Smooth muscle cell (in vitro differentiated cells): ENCODE measurements around the gene SPOCK1. TPM values are rescaled to one million over a fixed set of nuclear protein-coding genes. Genes with fewer than 3 reads are reported as not detected.

ENCODE experiments used
- DNase-seq: peaks from one replicate; lab custom pipeline; 2025; ENCODE audit not compliant: unreplicated experiment; lab: John Stamatoyannopoulos, UW
- H2AFZ ChIP-seq: fragments of 200-600 bp; sonication (generic); 2 replicates; pipeline ENCODE4 v1.6.0; 2016; ENCODE audit warnings: antibody characterized with exemption, low read depth, mild to moderate bottlenecking
- H3F3A ChIP-seq: fragments of 200-600 bp; sonication (generic); 2 replicates; pipeline ENCODE4 v1.6.0; 2017; ENCODE audit warnings: antibody characterized with exemption, low read depth
- H3K27ac ChIP-seq: fragments of 200-600 bp; sonication (generic); 2 replicates; pipeline ENCODE4 v1.5.1; 2016; ENCODE audit warnings: low read depth, mild to moderate bottlenecking
- H3K27me3 ChIP-seq: fragments of 200-600 bp; sonication (generic); 2 replicates; pipeline ENCODE4 v1.6.1; 2016; ENCODE audit warnings: low read depth, mild to moderate bottlenecking
- H3K36me3 ChIP-seq: fragments of 200-600 bp; sonication (generic); 2 replicates; pipeline ENCODE4 v1.5.1; 2016; ENCODE audit warnings: low read depth
- H3K4me1 ChIP-seq: fragments of 200-600 bp; sonication (generic); 2 replicates; pipeline ENCODE4 v1.5.1; 2016; ENCODE audit warnings: low read depth
- H3K4me2 ChIP-seq: fragments of 200-600 bp; sonication (generic); 2 replicates; pipeline ENCODE4 v1.6.0; 2016; ENCODE audit warnings: mild to moderate bottlenecking
- H3K4me3 ChIP-seq: fragments of 200-600 bp; sonication (generic); 2 replicates; pipeline ENCODE4 v1.5.1; 2016; ENCODE audit warnings: mild to moderate bottlenecking
- H3K79me2 ChIP-seq: fragments of 200-600 bp; sonication (generic); 2 replicates; pipeline ENCODE4 v1.6.0; 2016; ENCODE audit warnings: low read depth, mild to moderate bottlenecking
- H3K9ac ChIP-seq: fragments of 200-600 bp; sonication (generic); 2 replicates; pipeline ENCODE4 v1.6.0; 2016; ENCODE audit warnings: low read depth
- H3K9me3 ChIP-seq: fragments of 200-600 bp; sonication (generic); replicated peaks from 2 replicates; pipeline ENCODE4 v1.5.1; 2016; ENCODE audit warnings: low read depth
- H4K20me1 ChIP-seq: fragments of 200-600 bp; sonication (generic); 2 replicates; pipeline ENCODE4 v1.6.0; 2016; ENCODE audit warnings: low read depth
- CTCF ChIP-seq: fragments of 200-600 bp; sonication (generic); IDR thresholded peaks from 2 replicates; pipeline ENCODE4 v1.5.1; 2017; ENCODE audit warnings: borderline replicate concordance, mild to moderate bottlenecking, antibody characterized with exemption; ENCODE audit not compliant: insufficient read depth, poor library complexity, severe bottlenecking
- WGBS: methylation state at CpG from one replicate; pipeline ENCODE4 v1.1.7; 2016; ENCODE audit warnings: low lambda C conversion rate; 5-methylcytosine and 5-hydroxymethylcytosine counted together
- polyA plus RNA-seq: library from polyadenylated mRNA; unstranded; fragments of >200 nt; fragmentation: Nextera tagmentation; extraction: Ambion mirVana; gene quantifications from 2 replicates; pipeline ENCODE4 v1.2.1, GENCODE V29; 2016
- total RNA-seq: library from RNA; depleted of rRNA; stranded (reverse); fragments of >200 nt; gene quantifications from 2 replicates; pipeline ENCODE4 v1.2.3, GENCODE V29; 2014

Gene SPOCK1
- total and polyA plus RNA-seq, 2 experiments from 2014 or later: 56.2 to 80.0 TPM

DNA sequence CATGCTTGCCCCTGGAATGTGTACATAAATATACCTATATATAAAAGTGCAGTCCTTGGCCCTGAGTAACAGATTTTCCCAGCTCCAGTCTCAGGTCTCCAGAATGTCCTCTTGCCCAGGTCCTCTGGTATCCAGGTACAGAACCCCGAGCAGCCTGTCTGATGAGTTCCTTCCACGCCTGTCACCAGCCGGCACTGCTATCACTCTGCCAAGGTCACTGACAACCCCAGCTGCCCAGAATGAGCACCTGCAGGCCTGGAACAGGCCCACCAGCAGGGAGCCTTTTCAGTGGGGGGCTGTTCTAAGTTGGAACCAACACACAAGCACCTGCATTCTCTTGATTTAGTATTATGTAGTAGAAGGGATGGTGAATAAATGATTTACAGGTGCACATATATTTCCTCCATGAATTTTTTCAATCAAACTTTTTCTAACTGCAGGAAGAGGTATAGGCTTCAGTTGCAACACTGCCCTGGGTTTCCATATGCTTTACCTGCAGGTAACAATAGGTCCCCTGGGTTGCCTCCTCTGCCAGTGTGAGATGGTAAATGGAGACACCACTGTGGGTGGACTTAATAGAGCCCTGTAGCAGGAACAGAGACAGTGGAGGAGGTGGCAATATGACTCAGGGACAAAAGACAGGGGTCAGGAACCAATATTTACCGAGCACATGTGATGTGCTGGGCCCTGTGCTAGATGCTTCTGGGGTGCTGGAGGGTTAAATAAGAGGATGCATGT lies 291.9 kb downstream of the SPOCK1 start:
- peaks cover 7% of the 10 kb centered on the region for H3K4me1 ChIP-seq
- H3K4me2 ChIP-seq: no peak overlapping the region
- no peaks in the 10 kb centered on the region for H3K9me3 ChIP-seq
- no peak overlapping the region for H3K9ac ChIP-seq
- no peak overlapping the region for H3K27ac ChIP-seq
- WGBS: 97% methylated on average over 4 of the region's 4 CpGs
- no peaks in the 10 kb centered on the region for H3K27me3 ChIP-seq
- no peaks in the 10 kb centered on the region for H3F3A ChIP-seq
- no peak for DNase-seq
- H4K20me1 ChIP-seq: no peaks in the 10 kb centered on the region
- H3K4me3 ChIP-seq: no peak overlapping the region
- no peaks in the 10 kb centered on the region for H3K36me3 ChIP-seq
- TF ChIP-seq CTCF: no peak
- H2AFZ ChIP-seq: no peak overlapping the region
- no peaks in the 10 kb centered on the region for H3K79me2 ChIP-seq

DNA sequence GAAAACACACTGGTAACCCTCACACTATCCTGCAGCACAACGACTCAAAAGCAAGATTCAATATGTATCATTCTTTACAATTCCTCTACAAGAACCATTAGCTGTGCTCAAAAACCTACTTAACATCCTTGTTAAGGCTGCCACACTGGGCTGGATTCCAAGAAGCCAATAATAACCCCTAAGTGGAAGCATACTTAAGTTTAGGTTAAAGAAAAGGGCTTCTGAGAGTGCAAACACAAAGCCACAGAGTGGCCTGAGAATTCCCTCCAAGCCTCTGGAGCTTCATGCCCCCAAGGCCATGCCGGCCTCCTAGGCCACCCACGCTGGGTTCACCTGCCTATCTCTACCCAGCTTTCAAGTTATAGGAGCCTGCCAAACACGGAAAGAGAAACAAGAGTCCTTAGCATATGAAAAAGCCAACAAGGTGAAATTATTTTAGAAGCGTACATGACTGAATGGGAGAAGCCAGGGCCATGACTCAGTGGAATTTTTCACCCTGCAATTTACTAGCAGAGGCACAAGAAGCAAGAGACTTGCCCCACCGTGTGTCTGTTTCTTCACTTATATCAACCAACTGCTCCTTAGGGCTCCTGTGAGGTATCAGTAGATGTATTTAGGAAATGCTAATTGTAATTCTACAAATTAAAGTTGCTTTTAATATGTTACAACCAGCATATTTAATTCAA lies 293.0 kb downstream of the SPOCK1 start:
- no peaks in the 10 kb centered on the region for H4K20me1 ChIP-seq
- TF ChIP-seq CTCF: peak; percentile 9
- peak overlapping the region; percentile 51 for H3K4me2 ChIP-seq
- H3K27ac ChIP-seq: peak overlapping the region; percentile 61
- DNase-seq: no peak
- no peak overlapping the region for H3K4me3 ChIP-seq
- no peaks in the 10 kb centered on the region for H3K79me2 ChIP-seq
- no peak overlapping the region for H2AFZ ChIP-seq
- H3K9ac ChIP-seq: peak overlapping the region; percentile 2
- peaks cover 9% of the 10 kb centered on the region for H3K4me1 ChIP-seq
- no peaks in the 10 kb centered on the region for H3K27me3 ChIP-seq
- no peaks in the 10 kb centered on the region for H3F3A ChIP-seq
- H3K9me3 ChIP-seq: no peaks in the 10 kb centered on the region
- 39% methylated on average over 6 of the region's 6 CpGs for WGBS
- H3K36me3 ChIP-seq: no peaks in the 10 kb centered on the region

GRCh38 chr5:137205231-137206027 lies 293.7 kb downstream of the SPOCK1 start:
- Histone ChIP-seq H4K20me1 (no peaks in the 10 kb centered on the region), H3K27ac (peak overlapping the region; percentile 61), H3K9ac (no peak overlapping the region), H3K4me3 (no peak overlapping the region), H3K9me3 (no peaks in the 10 kb centered on the region), H2AFZ (no peak overlapping the region), H3K4me2 (peak overlapping the region; percentile 51), H3K4me1 (peaks cover 17% of the 10 kb centered on the region), H3K79me2 (no peaks in the 10 kb centered on the region), H3K27me3 (no peaks in the 10 kb centered on the region), H3F3A (no peaks in the 10 kb centered on the region), H3K36me3 (no peaks in the 10 kb centered on the region)
- no peak for DNase-seq
- 64% methylated on average over 6 of the region's 6 CpGs for WGBS
- TF ChIP-seq CTCF: no peak
